ENCODE data around the gene MAT1A.
"Not testable (repeated sequence)": the region's sequence is repeated elsewhere in the genome, so short reads cannot be mapped to it uniquely, and the experiment has no call there.

DNA sequence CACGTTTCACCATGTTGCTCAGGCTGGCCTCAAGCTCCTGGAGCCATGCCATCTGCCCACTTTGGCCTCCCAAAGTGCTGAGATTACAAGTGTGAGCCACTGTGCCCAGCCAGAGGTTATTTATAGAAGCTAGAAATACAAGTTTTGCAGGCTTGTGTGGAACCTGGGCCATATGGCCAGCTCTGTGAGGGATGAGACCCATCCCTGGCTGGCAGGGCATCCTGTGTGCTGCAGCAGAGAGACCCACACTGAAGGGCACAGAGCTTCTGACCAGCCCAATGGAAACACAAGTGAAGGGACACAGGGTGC is 35.5 kb downstream of the MAT1A start:
- TF ChIP-seq CTCF, POLR2A, POLR2AphosphoS5 (IDR thresholded peaks at IDR 0.05): not testable (repeated sequence)
